K562 (cell line): Measurements from ENCODE around the gene TTLL4.

Experiments used
- BACH1 ChIP-seq: fragments of 200-800 bp; sonication (Bioruptor generic); IDR thresholded peaks from 2 replicates; pipeline ENCODE4 v1.6.1; 2016; ENCODE audit warnings: missing genetic modification characterization, missing compliant biosample characterization
- CREM ChIP-seq: IDR thresholded peaks from 2 replicates; pipeline ENCODE4 v1.6.1; 2014; ENCODE audit warnings: antibody characterized with exemption, low read depth
- MYC ChIP-seq, 2 experiments: fragments of 250-450 bp in 1 of 2; sonication (Bioruptor Pico) in 1 of 2; IDR thresholded peaks; 2 replicates each; pipeline versions ENCODE4 v1.5.1 to v1.6.1; 2012 to 2021; ENCODE audit warnings: low read depth in 2 of 2, borderline replicate concordance in 1 of 2, improper control_type of control experiment in 1 of 2, low read length in 1 of 2, mild to moderate bottlenecking in 1 of 2, moderate library complexity in 1 of 2
- TBP ChIP-seq: optimal IDR thresholded peaks from 2 replicates; pipeline ENCODE3; 2011; ENCODE audit warnings: low read depth, low read length, improper control_type of control experiment
- TFAM ChIP-seq: fragments of 250-450 bp; sonication (Bioruptor Pico); conservative IDR thresholded peaks from 2 replicates; pipeline ENCODE4 v1.5.0; 2021; ENCODE audit warnings: mild to moderate bottlenecking, moderate library complexity
- TOE1 ChIP-seq, 2 experiments: fragments of 450-650 bp in 1 of 2; sonication (generic) in 1 of 2; formaldehyde crosslinking in 1 of 2; IDR thresholded peaks; 2 replicates each; pipeline versions ENCODE4 v1.7.1 to v1.8.0; 2016 to 2022; ENCODE audit warnings: borderline replicate concordance in 2 of 2, mild to moderate bottlenecking in 2 of 2, antibody characterized with exemption in 1 of 2, inconsistent platforms in 1 of 2, low read depth in 1 of 2, missing genetic modification reagents in 1 of 2, moderate library complexity in 1 of 2
- TF ChIP-seq, protein P1 (sequence below), 3 experiments: IDR thresholded peaks in 2 of 3; conservative IDR thresholded peaks in 1 of 3; 2 replicates each; pipeline ENCODE4 v1.5.1; 2011 to 2012; ENCODE audit warnings: low read length in 3 of 3, mild to moderate bottlenecking in 3 of 3, control low read depth in 2 of 3, improper control_type of control experiment in 1 of 3, inconsistent platforms in 1 of 3, low read depth in 1 of 3, mixed read lengths in 1 of 3, moderate library complexity in 1 of 3; ENCODE audit not compliant: insufficient read depth in 2 of 3

DNA sequence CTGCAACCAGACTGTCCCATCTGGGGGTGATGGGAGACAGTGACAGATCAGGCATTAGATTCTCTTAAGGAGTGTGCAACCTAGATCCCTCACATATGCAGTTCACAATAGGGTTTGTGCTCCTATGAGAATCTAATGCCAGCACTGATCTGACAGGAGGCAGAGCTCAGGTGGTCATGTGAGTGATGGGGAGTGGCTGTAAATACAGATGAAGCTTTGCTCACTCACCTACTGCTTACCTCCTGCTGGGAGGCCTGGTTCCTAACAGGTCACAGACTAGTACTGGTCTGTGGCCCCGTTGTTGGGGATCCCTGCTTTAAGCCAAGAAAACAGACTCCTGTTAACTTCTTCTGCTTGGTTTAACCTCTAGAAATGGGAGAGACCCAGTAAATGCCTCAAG, 74.5 kb downstream of the TTLL4 start:
- TF ChIP-seq TBP (no peak), TFAM (CRISPR knock-in tag) (no peak), TOE1 (IDR thresholded peaks at IDR 0.05; ENCODE audit: borderline replicate concordance) (no peak), TOE1 (CRISPR knock-in tag; IDR thresholded peaks at IDR 0.05; ENCODE audit: borderline replicate concordance, low read depth) (no peak), MYC (IDR thresholded peaks at IDR 0.05; ENCODE audit: low read depth, low read length) (no peak), MYC (CRISPR knock-in tag; IDR thresholded peaks at IDR 0.05; ENCODE audit: borderline replicate concordance, low read depth) (no peak), BACH1 (tag) (no peak), CREM (no peak)
- TF ChIP-seq, protein P1, sequence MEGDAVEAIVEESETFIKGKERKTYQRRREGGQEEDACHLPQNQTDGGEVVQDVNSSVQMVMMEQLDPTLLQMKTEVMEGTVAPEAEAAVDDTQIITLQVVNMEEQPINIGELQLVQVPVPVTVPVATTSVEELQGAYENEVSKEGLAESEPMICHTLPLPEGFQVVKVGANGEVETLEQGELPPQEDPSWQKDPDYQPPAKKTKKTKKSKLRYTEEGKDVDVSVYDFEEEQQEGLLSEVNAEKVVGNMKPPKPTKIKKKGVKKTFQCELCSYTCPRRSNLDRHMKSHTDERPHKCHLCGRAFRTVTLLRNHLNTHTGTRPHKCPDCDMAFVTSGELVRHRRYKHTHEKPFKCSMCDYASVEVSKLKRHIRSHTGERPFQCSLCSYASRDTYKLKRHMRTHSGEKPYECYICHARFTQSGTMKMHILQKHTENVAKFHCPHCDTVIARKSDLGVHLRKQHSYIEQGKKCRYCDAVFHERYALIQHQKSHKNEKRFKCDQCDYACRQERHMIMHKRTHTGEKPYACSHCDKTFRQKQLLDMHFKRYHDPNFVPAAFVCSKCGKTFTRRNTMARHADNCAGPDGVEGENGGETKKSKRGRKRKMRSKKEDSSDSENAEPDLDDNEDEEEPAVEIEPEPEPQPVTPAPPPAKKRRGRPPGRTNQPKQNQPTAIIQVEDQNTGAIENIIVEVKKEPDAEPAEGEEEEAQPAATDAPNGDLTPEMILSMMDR (IDR thresholded peaks at IDR 0.05 in 2 of 3, conservative IDR thresholded peaks at IDR 0.05 in 1 of 3; ENCODE audit: insufficient read depth in 2 of 3, low read depth in 1 of 3, low read length in 3 of 3) = no peak
